NCI-H345 treated with DMSO at 0.1 percent for 48 hours (cell line): ENCODE data around the gene DUOX1.

Experiments
- DNase-seq: peaks from one replicate; lab custom pipeline; 2025; ENCODE audit not compliant: unreplicated experiment; lab: John Stamatoyannopoulos, UW

Gene DUOX1

DNA sequence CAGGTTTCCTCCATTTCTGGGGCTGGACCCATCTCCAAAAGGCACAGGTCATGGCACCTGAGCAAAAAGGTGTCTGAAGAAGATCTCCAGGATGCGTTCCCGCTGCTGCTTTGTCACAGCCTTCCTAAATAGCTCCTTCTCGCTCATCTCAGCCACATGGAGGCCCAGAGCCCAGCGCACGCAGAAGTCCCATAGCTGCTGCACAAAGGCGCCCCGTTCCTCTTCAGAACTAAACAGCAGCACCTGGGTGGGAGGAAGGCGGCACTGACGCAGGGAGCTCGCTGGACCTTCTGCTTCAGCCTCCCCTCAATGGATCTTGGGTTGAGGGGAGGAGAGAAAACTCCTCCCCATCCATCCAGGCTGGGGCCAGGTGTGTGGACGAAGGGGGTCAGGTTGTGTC is 24.2 kb upstream of the DUOX1 start:
- no peak for DNase-seq

DNA sequence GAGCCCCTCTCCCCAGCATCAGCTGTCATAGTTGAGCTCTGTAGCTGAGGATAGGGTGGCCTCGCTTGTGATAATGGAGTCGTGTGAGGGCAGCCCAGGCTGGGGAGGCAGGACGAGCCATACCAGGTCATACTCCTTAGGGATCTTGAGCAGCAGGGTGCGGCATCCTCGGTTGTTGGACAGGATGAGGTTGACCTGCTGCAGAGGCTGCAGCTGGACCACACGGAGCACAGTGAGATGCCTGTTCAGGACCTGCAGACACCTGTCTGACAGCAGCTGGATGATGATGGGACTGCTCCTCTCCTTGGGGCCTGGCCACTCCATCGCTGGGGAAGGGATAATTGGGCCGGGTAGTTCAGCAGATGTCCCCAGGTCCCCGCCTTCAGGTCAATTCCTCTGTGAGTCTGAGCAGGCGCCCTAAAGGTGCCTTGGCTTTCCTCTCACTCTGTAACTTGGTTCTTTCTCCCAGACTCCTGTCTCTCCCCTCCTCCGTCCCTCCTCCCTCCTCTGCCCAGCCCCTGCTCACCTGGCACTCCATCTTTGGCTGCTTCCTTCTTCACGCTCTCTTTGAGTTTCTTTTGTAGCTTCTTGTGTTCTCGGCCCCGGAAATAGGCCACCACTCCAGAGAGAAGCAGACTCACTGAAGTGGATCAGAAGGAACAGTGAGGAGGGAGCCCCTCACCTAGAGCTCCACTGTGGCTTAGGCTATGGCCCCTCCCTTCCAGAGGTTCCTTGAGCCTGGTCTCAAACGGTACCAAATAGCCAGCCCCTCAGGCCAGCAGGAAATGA is 23.6 kb upstream of the DUOX1 start:
- no peak for DNase-seq

DNA sequence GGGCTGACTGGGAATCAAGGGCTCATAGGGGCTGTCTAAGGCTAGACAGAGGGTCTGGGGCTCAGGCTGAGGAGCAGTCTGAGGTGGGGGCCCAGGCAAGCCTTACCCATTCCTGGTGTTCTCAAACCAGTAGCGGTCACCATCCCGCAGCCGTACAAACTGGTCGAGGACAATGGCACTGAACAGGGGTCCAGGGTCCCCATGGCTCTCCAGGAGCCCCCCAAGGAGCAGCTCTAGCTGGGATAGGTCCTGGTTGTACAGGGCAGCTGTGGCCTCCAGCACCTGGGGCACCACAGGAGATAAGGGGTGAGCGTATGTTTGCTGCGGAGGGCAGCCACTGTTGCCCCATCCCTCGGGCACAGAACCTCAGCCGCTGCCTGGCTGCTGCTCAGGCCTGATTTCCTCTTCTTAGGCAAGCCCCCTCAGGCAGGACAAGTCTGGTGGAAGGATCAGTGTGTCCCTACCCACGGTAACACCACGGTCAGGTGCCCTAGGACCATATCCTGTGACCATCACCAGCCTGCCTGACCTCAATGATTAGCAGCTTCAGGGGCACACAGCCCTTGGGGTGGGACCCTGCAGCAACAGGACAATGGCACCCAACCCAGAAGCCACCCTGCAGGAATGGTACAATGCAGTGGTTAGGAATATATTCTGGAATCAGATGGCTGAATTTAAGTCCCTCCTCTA is 21.7 kb upstream of the DUOX1 start:
- no peak for DNase-seq

DNA sequence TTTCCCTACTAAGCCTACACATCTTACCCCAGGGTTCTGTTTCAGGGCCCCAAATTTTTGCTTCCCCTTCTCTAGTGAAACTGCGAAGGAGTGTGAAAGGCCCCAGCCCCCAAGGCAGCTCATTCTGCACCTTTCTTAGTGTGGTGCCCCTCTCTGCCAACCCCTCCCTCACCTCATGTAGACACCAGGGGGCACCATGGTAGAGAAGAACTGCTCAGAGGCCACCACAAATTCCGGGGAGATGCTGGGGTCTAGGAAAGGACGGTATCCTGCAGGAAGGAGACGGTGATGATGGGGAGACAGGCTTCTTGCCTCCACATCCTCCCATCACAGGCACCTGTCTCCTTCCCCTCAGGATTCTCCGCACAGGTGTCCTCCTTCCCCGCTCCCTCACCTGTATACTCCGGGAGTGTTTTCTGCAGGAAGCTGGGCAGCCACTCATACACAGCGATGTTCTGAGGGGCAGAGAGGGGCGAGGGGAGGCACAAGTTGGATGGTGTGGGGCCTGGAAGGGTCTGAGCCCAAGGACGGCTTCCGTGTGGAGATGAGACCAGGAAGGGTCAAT is 19.5 kb upstream of the DUOX1 start:
- DNase-seq = no peak

DNA sequence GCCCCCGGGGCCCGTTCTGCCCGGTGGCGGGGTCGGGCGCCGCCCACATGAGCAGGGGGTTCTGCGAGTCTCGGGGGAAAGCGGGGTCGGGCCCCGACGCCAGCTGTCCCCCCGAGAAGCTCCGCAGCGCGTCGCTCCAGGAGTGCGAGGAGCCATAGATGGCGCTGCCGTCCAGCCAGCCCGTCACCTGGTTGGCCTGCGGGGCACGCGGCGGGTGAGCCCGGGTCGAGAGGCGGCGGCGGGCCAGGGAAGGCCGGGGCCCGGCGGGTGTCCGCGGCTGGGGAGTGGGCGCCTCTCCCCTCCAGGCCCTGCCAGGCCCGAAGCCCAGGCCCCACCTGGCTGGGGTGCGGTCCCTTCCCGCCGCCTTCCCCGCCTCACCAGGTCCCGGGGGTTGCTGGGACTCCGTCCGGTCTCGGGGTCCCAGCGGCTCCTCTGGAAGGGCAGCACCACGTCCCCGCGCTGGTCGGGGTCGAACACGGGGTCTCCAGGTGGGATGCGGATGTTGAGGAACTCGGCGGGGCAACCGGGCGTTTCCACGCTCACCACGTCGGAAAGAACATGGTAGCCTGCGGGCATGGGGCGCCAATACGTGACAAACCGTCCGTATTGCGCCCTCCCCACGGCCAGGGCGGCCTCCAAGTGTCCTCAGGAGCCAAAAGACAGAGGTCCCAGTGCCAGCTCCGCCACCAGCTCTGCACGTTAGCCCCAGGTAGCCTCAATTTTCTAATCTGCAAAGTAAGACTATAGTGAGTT is 18.2 kb upstream of the DUOX1 start:
- DNase-seq = no peak

DNA sequence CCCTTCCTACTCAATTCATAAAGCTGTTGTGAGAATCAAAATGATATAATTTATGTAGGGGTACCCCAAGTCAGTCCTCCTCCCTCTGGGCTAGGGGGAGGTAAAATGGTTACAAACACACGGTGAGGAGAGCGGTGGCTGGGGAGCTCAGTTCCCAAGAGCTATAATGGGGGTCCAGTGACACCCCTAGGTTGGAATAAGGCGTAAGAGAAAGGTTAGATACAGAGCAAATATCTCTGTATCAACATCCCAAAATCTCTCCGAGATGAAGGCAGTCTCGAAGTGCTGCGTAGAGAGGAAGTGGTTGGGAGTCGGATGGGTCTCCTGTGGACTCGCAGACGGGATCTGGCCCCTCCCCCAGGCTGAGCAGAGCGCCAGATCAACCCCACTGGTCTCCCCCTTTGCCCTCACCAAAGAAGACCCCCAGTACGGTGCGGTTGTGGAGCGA is 17.6 kb upstream of the DUOX1 start:
- DNase-seq = no peak

DNA sequence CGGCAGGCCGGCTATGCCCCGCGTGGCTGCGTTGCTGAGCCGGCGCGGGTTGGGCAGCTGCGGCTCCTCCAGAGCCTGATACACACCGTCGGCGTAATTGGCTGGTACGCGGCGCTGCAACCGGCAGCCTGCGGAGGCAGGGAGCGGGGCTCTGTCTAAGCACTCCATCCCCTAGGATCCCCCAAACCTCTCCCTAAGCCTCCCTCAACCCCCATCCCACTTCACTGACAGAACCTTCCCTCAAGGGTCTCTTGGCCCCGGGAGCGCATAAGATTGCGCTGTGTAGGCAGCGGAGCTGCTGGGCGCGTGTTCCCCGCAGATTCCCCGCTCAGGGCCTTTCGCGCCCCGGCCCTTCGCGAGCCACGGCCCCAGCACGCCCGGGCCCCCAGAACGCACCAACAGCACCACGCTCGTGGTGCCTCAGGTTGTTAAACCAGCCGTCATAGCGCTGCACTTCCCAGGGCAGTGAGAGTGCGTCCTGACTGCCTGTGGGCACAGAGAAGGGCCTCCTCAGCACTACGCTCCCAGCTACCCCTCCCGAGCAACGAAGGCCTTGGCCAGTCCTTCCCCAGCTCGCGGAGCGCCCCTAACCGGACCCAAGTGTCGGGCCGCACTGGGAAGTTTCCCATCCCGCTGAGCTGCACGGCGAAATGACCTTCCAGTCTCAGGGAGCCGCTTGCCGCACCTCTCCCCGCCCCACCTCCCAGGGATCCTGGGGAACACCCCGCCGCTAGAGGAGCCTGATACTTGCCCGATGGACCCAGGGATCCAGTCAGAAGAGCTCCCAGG is 17.0 kb upstream of the DUOX1 start:
- no peak for DNase-seq

DNA sequence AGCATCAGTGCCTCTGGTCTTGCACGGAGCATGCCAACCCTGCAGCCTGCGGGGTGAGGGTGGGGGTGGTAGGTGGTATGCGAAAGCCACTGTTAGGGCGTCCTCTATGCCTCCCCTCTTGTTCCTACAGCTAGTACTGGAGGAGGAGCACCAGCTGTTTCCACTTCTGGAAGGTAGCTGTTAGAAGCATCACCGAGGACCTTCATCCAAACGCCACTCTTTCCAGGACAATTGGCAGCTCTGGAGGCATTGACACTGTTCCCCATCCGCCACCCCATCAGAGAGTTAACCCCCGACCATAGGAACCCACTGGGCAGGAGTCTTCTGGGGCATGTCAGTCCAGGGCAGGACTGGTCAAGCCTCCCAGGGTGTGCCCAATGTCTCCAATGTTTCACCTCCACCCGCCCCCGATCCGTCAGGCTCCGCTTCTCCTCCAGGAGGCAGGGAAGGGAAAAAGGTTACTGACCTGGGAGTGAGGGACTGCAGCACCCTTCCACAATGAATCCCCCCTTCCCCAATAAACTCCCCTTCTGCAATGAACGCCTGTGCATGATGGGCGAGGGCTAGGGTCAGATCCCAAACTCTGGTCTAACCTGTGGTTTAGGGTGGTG is 16.3 kb upstream of the DUOX1 start:
- no peak for DNase-seq

DNA sequence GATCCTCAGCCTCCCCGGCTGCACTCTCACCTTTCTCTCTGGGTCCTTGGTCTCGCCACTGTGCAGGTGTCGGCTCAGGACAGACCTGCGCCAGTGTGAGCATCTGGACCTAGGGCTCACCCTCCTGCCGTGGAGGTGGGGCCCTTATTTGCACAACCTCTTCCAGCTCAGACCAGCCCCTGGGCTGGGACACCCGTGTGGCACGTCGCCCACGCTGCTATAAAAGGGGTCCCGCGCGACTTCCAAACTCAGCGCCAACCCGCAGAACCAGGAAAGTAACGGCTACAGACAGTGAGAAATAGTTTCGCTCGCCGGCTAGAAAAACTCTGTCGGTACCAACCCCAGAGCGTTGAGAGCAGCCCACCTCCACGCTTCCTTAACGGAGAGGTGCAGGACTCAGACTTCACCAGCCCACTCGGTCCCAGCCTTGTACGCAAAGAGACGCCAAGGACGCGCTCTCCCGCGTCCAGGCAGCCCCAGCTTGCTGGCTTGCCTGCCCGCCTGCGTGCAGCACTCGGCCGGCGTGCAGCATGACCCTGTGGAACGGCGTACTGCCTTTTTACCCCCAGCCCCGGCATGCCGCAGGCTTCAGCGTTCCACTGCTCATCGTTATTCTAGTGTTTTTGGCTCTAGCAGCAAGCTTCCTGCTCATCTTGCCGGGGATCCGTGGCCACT is 15.6 kb upstream of the DUOX1 start, which contains the start of the genes DUOX2 and DUOXA2:
TSS of gene DUOX2 (minus strand) at position 97 of the 675 bp plus-strand sequence. CDS start 761 bp downstream, outside the sequence.
TSS of gene DUOXA2 (plus strand) at position 251 of the 675 bp plus-strand sequence. CDS start at position 531, 280 bp downstream.
- no peak for DNase-seq

DNA sequence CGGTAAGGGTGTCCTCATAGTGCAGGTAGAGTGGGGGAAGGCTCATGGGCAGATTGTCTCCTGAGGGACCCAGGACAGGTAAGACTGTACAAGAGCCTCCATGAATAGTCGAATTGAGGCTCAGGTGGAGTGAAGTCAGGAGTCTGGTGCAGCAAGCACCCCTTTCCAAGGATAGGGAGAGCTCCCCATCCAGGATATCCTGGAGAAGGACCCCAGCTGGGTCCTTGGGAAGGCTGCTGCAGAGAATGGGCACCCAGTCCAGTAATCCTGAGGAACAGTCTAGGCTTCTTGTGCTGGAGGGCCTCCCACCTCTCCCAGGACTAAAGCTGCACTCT is 15.1 kb upstream of the DUOX1 start:
- DNase-seq = no peak

DNA sequence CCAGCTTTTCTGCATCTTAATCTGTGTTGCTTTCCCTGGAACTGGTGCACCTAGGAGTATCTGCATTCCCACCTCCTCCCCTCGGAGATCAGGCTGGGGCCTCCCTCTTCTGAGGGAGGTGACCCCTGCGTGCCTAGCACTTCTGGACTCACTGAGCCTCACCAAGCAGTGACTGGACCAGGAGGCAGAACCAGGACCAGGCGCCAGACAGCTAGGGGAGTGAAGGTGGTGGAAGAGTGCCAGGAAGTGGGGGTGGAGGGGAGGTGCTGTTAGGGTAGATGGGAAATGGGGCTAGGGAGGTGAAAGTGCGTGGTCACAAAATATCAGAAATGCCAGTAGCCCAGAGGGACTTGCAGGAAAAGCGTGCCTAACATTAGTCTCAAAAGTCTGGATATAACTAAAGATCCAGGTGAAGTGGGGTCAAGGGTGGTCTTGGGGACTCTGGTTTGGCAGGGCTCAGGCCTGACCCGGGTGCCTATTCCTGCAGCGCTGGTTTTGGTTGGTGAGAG is 14.4 kb upstream of the DUOX1 start:
- no peak for DNase-seq

DNA sequence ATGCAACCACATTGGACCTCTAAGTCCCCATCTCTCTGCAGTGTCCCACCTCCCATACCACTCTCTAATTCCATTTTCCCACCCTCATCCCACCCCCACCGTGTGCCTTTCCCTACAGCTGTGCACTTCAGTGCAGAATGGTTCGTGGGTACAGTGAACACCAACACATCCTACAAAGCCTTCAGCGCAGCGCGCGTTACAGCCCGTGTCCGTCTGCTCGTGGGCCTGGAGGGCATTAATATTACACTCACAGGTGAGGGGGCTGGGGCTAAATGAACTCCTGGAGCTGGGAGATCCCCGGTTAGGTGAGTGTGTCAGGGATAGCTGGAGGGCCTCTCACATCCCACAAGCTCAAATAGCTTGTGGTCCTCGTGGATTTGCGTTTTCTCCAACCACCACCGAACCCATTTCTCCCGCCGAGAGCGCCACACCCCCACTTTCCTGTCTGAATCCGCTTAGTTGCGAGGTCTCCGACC is 13.8 kb upstream of the DUOX1 start:
- no peak for DNase-seq

DNA sequence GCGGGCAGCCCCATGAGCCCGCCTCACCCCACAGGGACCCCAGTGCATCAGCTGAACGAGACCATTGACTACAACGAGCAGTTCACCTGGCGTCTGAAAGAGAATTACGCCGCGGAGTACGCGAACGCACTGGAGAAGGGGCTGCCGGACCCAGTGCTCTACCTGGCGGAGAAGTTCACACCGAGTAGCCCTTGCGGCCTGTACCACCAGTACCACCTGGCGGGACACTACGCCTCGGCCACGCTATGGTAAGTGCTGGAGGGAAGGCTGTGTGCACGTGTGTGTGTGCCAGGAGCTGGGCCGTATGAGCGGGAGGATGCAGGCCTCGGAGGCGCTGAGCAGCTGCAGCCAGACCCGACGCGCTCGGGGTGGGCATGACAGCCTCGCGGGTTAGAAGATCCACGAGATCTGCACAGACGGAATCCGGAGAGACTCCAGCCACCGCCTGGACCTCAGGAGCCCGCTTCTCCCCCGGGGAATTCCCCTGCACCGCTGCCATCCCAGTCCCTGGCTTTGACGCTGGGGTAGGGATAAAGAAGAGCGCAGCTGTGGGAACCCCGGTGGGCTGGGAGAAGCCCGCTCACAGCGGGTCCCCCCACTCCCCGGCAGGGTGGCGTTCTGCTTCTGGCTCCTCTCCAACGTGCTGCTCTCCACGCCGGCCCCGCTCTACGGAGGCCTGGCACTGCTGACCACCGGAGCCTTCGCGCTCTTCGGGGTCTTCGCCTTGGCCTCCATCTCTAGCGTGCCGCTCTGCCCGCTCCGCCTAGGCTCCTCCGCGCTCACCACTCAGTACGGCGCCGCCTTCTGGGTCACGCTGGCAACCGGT is 13.1 kb upstream of the DUOX1 start:
- no peak for DNase-seq

DNA sequence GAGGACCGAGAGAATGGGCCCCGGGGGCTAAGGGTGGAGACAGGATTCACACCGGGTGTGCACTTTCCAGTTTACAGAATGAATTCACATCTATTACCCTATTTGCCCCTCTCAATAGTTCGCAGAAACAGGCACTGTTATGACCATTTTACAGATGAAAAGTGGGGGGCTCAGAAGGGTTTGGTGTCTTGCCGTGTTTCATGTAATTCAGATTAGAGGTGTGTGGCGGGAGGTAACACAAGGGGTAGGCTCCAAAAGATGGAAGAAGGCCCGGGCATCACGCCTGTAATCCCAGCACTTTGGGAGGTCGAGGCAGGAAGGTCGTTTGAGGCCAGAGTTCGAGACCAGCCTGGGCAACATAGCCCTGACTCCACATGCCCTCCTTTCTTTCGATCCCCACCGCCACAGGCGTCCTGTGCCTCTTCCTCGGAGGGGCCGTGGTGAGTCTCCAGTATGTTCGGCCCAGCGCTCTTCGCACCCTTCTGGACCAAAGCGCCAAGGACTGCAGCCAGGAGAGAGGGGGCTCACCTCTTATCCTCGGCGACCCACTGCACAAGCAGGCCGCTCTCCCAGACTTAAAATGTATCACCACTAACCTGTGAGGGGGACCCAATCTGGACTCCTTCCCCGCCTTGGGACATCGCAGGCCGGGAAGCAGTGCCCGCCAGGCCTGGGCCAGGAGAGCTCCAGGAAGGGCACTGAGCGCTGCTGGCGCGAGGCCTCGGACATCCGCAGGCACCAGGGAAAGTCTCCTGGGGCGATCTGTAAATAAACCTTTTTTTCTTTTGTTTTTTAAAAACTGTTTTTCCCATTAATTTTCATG is 12.3 kb upstream of the DUOX1 start:
- no peak for DNase-seq

DNA sequence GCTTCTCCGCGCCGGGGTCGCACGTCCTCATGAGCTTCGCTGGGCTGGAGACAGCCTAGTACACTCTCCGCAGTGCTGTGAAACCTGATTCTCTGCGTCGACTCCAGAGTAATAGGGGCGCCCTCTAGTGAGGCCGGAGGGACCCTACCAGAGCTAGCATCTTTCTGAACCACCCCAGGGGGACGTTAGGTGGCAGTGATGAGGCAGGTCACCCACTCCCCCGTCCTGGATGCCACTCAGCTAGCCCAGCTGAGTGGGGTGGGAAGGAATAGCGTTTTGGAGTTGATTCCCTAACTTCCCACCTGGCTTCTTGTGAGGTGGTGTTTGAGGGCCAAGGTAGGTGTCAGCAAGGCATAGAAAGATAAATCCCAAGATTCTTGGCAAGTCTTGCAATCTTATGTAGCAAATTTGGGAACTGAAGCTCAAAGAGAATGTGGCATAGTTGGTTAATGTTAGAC is 11.6 kb upstream of the DUOX1 start:
- DNase-seq = peak; percentile 74

DNA sequence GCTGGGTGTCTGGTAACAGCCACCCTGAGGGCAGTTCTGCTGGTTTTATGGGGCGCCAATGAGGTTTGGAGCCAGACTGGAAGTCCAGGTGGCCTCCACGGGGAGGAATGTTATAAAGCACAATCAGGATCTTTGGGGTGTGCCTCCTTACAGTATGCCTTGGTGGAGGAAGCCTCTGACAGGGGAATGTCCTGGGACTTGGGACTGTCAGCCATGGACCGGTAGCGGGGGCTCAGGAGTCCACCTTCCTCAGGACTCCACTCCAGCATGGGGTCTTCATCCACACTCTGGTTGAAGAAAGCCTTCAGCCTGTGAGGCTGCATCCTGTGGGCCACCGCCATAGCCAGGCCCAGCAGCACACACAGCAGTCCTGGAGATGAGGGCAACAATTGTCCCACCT is 10.8 kb upstream of the DUOX1 start:
- no peak for DNase-seq
